ENCODE results near the gene TBC1D21. TPM values are rescaled to one million over a fixed set of nuclear protein-coding genes. Genes with fewer than 3 reads are reported as not detected.

TBC1D21 gene
- total RNA-seq, 1 donor from 2014 or later: not detected

- no peaks in the 10 kb centered on the region for H3K36me3 ChIP-seq
- H3K9me3 ChIP-seq: no peaks in the 10 kb centered on the region
- H3K4me1 ChIP-seq: no peaks in the 10 kb centered on the region
- no peak for DNase-seq (ENCODE audit: low spot score in 2 of 2)
- H3K27ac ChIP-seq: no peak overlapping the region
- intact Hi-C loops (cut with DNase I): no loop called here
- no peak overlapping the region for H3K4me3 ChIP-seq
- H3K27me3 ChIP-seq: no peaks in the 10 kb centered on the region
- TF ChIP-seq CTCF (IDR thresholded peaks at IDR 0.05): no peak
These were observed 20.9 kb upstream of the TBC1D21 start for GRCh38 chr15:73852507-73852906.

GRCh38 chr15:73854265-73854664 is 19.1 kb upstream of the TBC1D21 start:
- DNase-seq (ENCODE audit: low spot score in 2 of 2): no peak

GRCh38 chr15:73856458-73857192 is 16.7 kb upstream of the TBC1D21 start:
- H3K4me3 ChIP-seq: no peak overlapping the region
- intact Hi-C loops (cut with DNase I): no loop called here
- H3K27ac ChIP-seq: no peak overlapping the region
- no peak for DNase-seq (ENCODE audit: low spot score in 2 of 2)
- no peaks in the 10 kb centered on the region for H3K9me3 ChIP-seq
- no peak for TF ChIP-seq CTCF (IDR thresholded peaks at IDR 0.05)
- no peaks in the 10 kb centered on the region for H3K4me1 ChIP-seq
- H3K36me3 ChIP-seq: no peaks in the 10 kb centered on the region
- no peaks in the 10 kb centered on the region for H3K27me3 ChIP-seq

More at GRCh38 chr15:73854265-73854664, 19.1 kb upstream of the TBC1D21 start:
- Histone ChIP-seq H3K4me1 (no peaks in the 10 kb centered on the region), H3K4me3 (no peak overlapping the region), H3K36me3 (no peaks in the 10 kb centered on the region), H3K9me3 (no peaks in the 10 kb centered on the region), H3K27ac (no peak overlapping the region), H3K27me3 (no peaks in the 10 kb centered on the region)
- TF ChIP-seq CTCF (IDR thresholded peaks at IDR 0.05): no peak
- intact Hi-C loops (cut with DNase I): no loop called here

- H3K9me3 ChIP-seq: no peaks in the 10 kb centered on the region
- H3K4me1 ChIP-seq: no peaks in the 10 kb centered on the region
- H3K4me3 ChIP-seq: no peak overlapping the region
- intact Hi-C loops (cut with DNase I): no loop called here
- H3K27ac ChIP-seq: no peak overlapping the region
- no peaks in the 10 kb centered on the region for H3K36me3 ChIP-seq
- TF ChIP-seq CTCF (IDR thresholded peaks at IDR 0.05): no peak
- DNase-seq (ENCODE audit: low spot score in 2 of 2): no peak
- H3K27me3 ChIP-seq: no peaks in the 10 kb centered on the region
These were observed 16.0 kb upstream of the TBC1D21 start for GRCh38 chr15:73857193-73857920.

GRCh38 chr15:73858062-73858461 is 15.3 kb upstream of the TBC1D21 start:
- Histone ChIP-seq H3K4me3 (no peak overlapping the region), H3K27me3 (no peaks in the 10 kb centered on the region), H3K36me3 (no peaks in the 10 kb centered on the region), H3K4me1 (no peaks in the 10 kb centered on the region), H3K9me3 (no peaks in the 10 kb centered on the region), H3K27ac (no peak overlapping the region)
- no peak for TF ChIP-seq CTCF (IDR thresholded peaks at IDR 0.05)
- DNase-seq (ENCODE audit: low spot score in 2 of 2): no peak
- intact Hi-C loops (cut with DNase I): no loop called here
